ENCODE results near the gene NFKBIE.

The NFKBIE gene

DNA sequence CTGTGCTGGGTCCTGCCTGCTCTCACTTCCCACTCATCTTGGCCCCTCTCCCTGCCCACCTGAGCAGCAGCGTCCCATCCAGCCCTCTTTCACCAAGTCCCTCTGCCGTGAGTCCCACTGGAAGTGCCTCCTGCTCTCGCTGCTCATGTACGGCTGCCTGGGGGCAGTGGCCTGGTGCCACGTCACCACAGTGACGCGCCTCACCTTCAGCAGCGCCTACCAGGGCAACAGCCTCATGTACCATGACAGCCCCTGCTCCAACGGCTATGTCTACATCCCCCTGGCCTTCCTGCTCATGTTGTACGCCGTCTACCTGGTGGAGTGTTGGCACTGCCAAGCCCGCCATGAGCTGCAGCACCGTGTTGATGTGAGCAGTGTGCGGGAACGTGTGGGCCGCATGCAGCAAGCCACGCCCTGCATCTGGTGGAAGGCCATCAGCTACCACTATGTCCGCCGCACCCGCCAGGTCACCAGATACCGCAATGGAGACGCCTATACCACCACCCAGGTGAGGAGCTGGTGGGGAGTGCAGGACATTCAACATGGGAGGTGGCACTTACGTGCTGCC lies 7.7 kb upstream of the NFKBIE start:
- DNase-seq (ENCODE audit: low spot score), result no peak

DNA sequence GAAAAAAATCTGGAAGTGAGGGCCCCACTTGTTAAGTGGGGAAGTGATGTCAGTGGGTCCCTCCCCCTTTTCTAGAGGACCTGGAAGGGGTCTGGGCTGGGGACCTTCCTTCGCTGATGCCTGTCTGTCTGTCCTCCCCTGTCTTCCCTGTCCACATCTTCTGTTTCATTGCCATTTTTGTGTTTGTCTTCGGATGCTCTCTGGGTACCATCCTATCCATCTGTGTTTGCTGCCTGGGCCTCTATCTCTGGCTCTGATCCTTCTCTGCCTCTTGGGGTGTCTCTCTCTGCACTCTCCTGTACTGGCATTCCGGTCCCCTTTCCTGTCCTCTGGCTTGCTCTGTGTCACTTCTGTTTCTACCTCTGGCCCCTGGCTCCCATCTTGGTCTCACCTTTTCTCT lies 7.2 kb upstream of the NFKBIE start:
- DNase-seq (ENCODE audit: low spot score), result no peak

DNA sequence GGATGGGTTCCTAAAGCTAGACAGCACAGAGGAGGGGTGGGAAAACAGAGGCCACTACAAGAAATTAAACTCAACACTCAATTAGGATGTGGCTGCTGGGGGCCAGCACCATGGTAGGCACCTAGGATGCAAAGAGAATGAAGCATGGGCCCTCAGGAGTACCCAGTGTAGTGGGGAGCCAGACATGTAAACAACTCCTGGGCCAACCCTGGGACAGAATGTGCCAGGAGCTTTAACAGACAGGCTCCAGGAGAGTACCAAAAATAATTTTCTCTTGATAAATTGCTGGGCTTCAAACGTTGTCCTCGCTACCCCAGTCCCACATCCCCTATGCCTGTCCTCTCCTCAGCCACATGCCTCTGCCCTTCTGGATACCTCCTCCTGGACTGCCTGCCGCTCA lies 6.6 kb upstream of the NFKBIE start:
- DNase-seq (ENCODE audit: low spot score), result no peak

DNA sequence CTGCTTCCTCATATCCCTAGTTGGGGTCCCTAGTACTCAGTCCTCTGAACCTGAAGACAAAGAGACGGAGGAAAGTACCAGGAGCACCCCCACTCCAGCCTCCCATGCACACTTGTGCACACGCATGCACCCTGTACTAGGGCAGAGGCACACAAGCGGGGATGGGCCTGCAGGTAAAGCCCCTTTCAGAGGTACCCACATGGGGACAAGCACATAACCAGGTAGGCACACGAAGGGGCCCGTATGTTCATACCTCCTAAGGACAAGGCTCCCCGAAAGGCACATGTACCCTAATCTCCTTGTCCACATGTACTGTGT lies 6.0 kb upstream of the NFKBIE start:
- DNase-seq (ENCODE audit: low spot score), result no peak

DNA sequence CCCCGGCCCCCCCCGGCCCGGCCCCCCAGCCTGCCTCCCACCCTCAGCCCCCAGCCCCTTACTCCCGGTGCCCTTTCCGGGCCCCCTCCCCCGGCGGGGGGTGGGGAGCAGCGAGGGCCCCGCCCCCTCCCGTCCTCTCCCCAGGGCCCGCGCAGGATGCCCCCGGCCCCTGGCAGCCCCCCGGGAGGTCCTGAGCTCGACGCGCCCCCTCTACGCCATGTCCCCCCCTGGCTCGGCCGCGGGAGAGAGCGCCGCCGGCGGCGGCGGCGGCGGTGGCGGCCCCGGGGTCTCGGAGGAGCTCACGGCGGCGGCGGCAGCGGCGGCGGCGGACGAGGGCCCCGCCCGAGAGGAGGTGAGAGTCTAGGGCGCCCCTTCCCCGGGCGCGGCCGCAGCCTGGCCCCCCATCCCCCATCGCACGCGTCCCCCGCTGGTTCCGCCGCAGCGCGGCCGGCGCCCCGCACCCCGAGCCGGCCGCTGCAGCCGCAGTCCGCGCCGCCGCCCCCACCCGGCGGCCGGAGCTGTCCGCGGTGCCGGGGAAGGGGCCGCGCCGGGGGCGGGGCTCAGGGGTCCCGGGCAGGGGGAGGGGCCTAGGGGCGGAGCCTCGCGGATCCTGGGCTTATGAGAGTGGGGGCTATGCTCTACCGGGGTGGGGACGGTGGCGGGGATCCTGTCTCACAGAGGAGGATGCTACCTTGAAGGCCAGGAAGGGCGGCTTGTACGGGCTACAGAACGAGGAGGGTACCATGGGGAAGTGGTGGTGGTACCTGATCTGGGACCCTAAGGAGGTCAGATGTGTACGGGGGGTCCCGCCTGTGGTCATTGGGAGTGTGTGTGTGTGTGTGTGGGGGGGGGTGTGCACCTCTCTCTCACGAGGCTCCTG lies 5.4 kb upstream of the NFKBIE start:
- no peak for DNase-seq (ENCODE audit: low spot score)

DNA sequence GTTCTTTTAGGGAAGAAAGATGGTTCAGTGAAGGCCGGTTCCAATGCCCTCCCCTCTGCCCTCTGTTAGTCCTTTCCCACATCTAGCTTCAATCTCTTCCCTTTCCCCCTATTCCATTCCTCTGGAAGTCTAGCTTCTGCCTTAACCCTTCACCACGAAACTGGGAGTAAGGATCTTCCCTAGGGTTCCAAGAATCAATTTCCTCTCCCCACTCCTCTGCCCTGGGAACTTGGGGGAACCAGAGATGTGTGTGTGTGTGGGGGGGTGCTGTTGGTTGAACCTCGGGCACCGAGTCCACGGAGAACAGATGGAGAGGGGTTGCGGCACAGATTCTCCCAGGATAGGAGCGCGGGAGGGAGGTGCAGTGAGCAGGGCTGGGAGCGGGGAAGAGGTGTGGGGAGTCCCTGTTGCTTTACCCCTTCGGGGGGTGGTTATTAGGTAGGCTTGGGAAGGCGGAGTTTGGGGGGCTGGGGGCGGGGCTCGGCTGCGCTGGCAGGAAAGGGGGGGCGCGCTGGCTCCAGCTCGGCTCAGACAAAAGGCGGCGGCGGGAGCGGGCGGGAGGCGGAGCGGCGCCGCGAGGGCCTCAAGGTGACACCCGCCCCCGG lies 4.7 kb upstream of the NFKBIE start, which contains the start of gene TMEM151B:
Gene TMEM151B, plus strand, starts transcription at position 530 of the 605 bp plus-strand sequence. CDS start 293 bp downstream, outside the sequence.
- no peak for DNase-seq (ENCODE audit: low spot score)

DNA sequence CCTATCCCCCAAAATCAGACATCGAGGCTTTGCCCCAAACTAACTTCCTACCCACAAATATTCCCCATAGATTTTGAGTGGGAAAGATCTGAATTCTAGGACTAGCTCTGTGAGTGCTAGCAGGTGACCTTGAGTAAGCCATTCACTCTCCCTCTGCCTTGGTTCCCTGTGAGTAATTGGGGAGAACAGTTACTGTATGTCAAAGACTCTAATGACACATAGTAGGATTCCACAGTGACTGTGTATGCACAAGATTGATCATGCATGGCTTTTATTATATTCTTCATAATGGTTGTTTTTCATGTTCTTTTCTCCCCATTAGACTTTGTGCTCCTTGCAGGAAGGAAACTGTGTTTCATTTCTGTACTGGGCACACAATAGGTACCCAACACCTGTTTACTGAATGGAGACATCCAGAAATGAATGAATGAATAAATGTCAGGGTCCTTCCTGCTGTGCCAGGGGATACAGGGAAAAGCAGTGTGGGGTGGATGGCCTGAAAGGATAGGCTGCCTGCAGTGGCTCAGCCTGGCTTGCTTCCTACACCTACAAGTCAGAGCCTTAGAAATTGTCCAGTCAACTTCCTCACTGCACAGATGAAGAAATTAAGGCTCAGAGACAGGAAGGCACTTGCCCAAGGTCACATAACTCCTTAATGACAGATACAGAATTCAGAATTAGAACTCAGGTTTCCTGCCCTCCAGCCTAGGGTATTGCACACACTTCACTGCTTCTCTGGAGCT lies 4.0 kb upstream of the NFKBIE start:
- no peak for DNase-seq (ENCODE audit: low spot score)

DNA sequence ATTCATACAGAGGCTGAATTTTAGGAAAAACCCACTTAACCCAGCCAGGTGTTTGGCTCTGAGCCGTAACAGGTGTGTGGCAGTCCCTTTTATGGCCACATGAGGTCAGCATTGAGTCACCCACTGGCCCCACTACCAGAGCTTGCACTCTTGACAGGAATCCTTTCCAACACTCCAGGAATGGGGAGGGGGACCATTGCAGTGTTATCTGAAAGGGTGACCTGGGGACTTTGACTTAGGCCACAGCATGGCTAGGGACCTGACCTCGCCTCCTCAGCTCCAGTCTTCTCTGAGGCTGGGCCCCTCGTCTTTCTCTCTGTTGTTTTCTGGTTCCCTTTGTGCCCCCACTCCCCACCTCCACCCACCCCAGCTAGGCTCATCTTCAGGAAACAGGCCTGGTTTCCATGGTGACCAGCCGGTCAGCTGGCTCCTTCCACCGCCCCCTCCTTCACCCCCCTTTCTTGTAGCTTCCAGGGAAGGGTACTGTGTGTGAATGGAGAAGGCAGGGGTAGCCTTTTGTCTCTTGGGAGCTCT lies 2.8 kb upstream of the NFKBIE start:
- DNase-seq (ENCODE audit: low spot score), result peak; percentile 60

DNA sequence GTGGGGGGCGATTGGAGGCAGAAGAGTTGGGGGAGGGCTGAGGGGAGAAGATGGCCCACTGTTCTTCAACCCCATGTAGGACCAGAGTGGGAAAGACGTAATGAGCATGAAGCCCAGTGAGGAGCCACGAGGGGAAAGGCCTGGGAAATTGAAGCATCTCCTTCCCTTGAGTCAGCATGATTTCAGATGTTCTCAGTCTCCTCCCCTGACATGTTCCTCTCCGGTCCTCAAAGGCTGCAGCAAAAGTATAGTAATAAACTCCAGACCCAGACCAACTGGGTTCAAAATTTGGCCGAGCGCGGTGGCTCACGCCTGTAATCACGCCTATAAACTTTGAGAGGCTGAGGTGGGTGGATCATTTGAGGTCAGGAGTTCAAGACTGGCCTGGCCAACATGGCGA lies 1.9 kb upstream of the NFKBIE start:
- no peak for DNase-seq (ENCODE audit: low spot score)

DNA sequence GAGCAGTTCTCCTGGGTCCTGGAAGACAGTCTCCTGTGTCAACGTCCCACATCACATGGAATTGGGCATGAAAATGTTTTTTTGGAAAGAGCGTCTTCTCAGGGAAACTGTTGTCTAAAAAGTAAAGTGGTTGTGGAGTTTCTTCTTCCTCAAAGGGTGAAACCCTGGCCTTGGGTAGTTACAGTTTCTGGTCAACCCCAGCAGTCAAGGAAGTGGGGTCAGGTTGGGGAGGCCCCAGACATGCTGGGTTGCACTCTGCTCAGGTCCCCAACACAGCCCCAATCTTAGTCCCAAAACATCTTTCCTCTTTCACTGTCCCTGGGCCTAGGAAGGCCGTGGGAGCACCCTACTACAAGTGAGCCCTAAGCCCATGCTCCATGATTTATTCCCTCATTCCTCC lies 996 bp upstream of the NFKBIE start:
- no peak for DNase-seq (ENCODE audit: low spot score)

DNA sequence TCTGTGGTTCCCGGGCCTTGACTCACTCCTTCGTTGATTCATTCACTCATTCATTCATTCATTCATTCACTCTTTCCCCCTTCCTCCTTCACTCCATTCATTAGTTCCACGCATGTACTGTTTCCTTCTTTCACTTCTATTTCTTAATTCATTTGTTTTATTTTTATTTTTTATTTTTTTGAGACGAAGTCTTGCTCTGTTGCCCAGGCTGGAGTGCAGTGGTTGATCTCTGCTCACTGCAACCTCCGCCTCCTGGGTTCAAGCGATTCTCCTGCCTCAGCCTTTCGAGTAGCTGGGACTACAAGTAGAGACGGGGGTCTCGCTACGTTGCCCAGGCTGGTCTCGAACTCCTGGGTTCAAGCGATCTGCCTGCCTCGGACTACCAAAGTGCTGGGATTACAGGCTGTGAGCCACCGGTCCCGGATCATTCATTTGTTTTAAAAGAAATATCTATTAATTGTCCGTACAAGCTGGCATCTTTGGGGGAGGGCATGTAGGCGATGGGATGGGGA lies 427 bp upstream of the NFKBIE start:
- no peak for DNase-seq (ENCODE audit: low spot score)

DNA sequence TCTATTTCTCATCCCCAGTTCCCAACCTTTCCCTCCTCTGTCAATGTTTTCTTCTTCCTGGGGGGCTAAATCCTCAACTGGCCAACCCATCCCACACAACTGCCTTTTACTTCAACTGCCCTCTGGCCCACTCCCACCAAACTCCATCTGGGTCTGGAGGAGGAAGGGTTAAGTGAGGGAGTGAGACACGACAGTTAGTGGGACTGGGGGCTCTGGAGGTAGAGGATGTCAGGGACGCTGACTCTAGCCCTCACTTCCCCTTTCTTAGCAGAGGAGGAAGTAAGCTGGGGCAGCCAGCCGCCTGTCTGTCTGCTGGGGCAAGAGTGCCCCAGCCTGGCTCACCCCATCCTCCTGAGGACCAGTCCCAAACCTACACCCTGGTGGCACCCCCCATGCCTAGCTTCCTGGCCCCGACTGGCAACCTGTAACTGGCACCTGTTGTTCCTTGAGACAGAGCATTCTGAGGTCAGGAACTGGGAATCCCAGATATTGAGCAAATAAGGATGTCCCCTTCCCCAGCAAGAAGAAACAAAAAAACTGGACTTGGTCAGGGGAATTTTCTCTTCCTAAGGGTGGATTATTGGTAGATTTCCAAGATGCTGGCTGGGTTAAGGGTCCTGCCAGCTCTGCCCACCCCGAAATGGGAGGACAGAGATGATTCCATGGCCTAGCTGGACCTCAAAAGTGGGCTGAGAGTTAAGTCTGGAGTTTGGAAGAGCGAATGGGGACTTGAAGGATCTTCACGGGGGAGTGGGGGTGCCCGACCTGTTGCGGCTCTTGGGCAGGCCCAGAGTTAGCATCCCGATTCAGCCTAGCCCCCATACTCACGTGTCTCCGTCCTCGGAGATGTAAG lies 971 bp downstream of the NFKBIE start:
- peak; percentile 47 for DNase-seq (ENCODE audit: low spot score)

DNA sequence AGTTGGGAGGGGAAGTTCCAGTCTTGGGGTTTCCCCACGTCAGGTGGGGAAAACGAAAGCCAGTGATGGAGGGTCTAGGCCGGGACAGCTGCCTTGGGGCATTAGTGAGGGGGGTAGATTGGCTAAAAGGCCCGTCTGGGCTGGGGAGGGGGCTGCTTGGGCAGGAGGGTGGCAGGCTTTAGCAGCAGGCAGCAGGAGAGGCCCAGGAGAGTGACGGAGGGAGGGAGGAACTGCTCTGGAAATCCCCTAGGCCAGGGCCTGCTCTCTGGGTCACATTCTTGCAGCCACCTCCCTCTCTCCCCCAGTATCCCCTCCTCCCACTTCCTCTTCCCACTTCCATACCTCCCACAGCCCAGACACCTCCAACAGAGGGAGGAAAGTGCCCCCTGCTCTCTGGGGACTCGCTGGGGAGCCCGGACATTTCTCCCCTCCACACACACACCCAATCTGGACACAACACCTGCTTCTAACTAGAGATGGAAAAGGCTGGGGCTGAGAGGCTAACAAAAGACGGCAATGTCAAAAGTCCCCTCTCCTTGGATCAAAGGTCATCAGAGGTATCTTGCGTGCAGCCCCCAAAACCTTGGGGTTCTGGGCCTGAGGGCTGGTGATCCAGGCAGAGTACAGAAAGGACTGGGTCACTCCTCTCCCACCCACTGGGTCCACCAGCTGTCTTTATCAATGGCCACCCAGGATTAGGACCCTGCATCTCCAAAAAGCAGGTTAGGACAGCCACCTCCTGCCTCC lies 1.8 kb downstream of the NFKBIE start:
- no peak for DNase-seq (ENCODE audit: low spot score)

DNA sequence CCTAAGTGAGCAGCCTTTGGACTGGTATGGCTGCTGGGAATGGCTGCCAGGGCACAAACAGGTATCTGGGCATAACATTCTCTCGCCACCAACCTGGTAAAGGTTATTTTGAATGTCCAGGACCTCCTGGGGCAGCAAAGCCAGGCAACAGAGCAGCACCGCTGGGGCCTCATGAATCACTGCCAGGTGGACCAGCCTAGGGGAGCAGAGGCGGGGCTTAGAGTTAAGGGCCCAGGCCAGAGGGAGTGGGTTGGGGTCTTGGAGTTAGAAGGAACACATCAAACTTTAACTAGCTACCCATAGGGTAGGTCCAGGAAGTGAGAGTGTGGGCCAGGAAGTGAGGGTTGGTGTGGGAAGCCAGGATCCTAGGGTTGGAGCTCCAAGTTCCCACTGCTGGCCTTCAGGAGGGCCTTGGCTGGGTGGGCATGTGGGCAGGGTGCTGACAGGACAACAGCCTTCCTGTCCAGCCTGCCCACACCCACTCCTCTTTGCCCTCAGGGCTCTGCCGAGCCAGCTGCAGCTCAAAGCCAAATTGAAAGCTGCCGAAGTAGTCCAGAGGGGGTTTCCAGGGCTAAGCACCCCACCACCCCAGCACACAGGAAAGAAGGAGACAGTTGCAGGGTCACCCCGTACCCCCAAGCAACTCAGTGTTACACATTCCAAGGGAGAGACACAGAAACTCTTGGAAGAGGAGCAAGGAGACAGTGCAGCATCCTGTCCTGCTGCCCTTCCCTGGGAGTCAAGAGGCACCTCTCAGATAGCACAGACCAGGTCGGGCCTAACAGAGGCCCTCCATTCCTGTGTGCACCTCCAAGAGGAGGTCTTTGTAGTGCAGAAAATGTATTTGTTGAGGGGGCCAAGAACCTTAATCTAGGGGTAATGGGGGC lies 2.6 kb downstream of the NFKBIE start:
- DNase-seq (ENCODE audit: low spot score), result no peak

DNA sequence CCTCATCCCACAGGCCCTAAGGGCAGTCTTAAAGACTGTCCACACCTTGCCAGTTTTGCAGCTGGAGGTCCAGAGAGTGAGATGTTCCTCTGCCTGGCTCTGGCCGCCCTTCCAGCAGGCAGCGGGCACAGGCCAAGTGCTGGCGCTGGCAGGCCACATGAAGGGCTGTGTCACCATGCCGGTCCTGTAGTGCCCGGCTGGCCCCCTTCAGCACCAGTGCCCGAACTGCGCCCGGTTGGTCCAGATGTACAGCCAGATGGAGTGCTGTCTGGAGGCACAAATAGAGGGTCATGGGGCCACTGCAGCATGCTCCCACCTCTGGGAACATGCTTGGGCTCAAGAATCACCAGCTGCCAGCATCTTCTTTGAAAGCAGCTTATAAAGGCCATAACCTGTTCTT lies 3.8 kb downstream of the NFKBIE start:
- no peak for DNase-seq (ENCODE audit: low spot score)

DNA sequence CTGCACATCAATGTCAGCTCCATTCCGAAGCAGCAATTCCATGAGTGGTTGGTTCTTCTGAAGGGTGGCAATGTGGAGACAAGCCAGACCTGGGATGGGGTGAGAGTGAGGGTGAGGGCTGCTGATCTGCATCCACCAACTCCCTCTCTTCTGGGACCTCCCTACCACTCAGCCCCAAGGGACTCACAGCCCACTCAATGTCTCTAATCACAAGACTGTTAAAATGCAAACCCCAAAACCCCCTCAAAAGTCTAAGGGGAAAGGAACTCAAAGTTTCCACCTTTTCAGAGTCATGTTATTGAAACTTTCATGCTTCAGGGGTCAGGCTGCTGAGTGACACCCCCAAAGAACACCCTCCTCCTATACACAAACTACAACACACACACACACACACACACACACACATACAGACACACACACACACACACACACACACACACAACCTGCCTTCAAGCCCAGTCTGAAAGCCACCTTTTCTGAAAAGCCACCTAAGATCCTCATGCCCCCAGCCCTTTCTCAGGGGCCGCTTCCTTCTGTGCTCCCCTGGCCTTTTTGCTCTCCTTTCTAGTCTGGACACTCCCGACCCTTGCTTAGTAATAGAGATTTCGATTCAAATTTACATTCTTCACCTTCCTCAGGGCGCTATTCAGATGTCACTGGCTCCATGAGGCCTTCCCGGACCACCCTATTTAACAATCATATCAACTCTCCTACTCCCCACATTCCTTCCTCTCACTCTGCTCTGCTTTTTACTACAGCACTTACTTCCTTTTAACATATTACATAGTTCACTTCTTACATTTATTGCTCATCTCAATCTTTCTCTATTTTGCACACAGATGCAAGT lies 4.7 kb downstream of the NFKBIE start:
- DNase-seq (ENCODE audit: low spot score), result no peak

DNA sequence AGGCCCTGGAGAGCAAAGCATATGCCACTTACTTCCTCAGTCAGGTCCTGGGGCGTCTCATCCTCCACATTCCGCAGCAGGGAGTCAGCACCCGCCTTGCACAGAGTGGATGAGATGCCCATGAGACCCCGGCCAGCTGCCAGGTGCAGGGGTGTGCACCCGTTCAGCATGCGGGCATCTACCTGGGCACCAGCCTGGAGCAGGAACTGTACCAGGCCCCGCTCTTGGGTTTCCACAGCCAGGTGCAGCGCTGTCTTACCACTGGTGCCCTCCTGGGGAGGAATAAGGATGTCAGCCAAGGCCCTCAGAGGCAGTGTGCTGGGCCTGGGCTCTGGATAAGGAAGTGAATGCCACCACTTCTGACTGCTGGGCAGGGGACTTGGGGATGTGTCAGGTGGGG lies 5.3 kb downstream of the NFKBIE start:
- no peak for DNase-seq (ENCODE audit: low spot score)

DNA sequence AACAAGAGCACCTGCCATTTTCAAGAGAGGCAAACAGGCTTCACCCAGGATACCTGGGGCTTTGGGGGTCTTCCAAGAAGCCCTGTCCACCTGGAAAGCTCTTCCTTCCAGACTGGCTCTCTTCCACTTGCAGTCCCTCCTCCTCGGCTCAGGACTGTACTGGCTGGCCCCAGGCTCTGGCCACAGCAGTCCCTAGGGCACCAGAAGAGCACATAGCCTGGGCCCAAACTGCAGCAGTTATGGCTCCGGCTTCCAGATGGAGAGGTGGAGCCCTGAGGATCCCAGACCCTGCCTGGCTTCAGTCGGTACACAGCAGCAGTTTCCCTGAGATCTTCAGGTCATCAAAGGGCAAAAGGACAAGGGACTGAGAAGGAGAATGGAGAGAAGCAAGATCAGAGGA lies 6.4 kb downstream of the NFKBIE start:
- no peak for DNase-seq (ENCODE audit: low spot score)

All from hepatic stellate cell (primary cell).